ENCODE results near the gene PIGN.

The PIGN gene, protein sequence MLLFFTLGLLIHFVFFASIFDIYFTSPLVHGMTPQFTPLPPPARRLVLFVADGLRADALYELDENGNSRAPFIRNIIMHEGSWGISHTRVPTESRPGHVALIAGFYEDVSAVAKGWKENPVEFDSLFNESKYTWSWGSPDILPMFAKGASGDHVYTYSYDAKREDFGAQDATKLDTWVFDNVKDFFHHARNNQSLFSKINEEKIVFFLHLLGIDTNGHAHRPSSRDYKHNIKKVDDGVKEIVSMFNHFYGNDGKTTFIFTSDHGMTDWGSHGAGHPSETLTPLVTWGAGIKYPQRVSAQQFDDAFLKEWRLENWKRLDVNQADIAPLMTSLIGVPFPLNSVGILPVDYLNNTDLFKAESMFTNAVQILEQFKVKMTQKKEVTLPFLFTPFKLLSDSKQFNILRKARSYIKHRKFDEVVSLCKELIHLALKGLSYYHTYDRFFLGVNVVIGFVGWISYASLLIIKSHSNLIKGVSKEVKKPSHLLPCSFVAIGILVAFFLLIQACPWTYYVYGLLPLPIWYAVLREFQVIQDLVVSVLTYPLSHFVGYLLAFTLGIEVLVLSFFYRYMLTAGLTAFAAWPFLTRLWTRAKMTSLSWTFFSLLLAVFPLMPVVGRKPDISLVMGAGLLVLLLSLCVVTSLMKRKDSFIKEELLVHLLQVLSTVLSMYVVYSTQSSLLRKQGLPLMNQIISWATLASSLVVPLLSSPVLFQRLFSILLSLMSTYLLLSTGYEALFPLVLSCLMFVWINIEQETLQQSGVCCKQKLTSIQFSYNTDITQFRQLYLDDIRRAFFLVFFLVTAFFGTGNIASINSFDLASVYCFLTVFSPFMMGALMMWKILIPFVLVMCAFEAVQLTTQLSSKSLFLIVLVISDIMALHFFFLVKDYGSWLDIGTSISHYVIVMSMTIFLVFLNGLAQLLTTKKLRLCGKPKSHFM

DNA sequence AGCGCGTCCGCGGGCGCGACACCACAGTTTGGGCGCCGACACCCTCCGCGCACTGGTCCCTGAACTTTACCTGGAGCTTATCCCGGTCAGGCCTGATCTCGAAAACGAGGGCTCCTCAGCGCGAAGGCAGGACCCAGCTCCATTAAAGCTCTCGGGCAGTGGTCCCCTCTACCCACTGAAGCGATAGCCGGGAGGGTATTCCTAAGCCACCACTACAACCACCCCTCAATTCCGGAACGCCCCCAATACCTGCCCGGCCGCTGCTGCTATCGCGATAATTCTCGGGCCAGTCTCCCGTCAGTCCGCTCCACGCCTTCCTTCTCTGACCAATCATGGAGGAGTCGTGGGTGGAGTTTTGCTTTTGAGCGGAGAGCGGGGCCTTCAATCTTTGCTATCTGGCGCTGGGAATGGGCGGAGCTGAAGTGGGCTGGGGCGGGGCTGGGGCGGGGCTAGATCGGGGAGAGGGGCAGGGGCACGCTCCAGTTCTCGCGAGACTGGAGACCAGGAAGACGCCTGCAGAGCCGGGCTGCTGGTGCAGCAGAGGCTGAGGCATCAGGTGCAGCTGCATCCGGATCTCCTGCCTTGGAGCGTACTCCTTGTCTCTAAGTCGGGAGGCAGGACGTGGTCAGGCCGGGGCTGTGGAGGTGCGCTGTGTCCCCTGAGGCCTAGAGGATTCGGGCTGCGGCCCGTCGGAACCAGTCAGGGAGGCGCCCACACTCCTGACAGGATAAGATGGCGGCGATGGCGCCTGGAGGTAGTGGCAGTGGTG, at the start of gene PIGN, which contains the start of gene RELCH:
Gene PIGN (minus strand): TSS at position 283 of the 769 bp plus-strand sequence. CDS start 25,703 bp downstream, outside the sequence.
Gene RELCH (plus strand): TSS at position 482 of the 769 bp plus-strand sequence. CDS start 251 bp downstream, at position 733.
- DNase-seq, result peak; percentile 95

DNA sequence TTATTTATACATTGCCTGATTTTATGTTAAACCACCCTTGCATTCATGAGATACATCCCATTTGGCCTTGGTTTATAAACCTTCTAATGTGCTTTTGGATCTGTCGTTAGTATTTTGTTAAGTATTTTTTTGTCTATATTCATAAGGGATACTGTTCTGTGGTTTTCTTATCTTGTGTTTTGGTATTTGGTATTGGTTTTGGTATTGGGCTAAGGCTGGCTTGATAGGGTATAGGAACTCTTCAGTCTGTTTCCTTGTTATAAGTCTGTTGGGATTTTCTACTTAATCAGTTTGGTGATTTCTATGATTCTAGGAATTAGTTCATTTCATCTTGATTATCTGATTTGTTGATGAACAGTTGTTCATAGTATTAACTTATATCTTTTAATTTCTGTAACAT, 49.4 kb upstream of the PIGN start:
- DNase-seq, result no peak

DNA sequence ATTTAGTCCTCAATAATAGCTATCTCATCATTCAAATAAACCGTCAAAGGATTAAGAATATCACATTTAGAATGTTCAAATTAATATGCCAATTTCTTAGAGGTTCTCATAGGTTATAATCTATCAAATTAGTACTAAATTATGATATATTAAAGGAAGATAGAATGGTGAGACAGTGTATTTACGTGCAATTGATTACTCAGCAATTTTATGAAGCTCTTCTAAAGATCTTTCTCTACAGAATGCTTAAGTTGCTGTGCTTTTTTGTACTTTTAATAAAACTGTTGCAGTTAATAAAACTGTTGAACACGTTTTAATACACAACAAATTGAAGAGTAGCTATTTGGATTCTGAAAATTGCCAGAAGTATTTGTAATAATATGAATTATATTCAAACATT, 39.2 kb upstream of the PIGN start:
- no peak for DNase-seq

DNA sequence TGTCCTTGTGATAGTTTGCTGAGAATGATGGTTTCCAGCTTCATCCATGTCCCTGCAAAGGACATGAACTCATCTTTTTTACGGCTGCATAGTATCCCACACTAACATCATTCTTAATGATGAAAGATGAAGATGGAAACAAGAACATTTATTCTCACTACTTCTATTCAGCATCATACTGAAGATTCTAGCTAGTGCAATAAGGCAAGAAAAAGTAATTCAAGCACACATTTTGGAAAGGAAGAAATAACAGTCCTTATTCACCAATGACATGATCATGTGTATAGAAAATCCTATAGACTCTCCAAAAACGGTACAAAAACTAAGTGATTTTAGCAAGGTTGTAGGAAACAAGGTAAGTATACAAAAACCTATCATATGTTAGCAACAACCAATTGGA, 37.4 kb upstream of the PIGN start:
- DNase-seq, result no peak

DNA sequence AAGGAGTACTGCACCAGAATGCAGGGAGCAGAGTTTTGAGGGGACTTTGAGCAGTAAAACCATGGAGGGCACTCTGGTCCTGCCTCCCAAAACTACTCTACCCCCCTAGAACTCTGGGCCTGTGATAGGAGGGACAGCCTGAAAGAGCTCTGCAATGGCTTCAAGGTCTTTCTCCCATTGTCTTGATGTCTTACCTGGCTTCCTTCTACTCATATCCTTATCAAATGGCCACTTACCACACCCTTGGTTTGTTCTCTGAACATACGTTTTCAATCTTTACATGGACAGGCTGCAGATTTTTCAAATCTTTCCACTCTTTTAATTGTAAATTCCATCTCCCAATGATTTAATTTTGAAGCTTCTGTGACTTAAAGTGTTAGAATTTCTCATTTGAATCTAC, 27.9 kb upstream of the PIGN start:
- DNase-seq, result no peak

GRCh38 chr18:62211325-62211828, 24.5 kb upstream of the PIGN start:
- no peak for DNase-seq

GRCh38 chr18:62210138-62210537, 23.3 kb upstream of the PIGN start:
- no peak for DNase-seq

- no peak for DNase-seq
Measured at GRCh38 chr18:62209046-62209445, 22.2 kb upstream of the PIGN start.

DNA sequence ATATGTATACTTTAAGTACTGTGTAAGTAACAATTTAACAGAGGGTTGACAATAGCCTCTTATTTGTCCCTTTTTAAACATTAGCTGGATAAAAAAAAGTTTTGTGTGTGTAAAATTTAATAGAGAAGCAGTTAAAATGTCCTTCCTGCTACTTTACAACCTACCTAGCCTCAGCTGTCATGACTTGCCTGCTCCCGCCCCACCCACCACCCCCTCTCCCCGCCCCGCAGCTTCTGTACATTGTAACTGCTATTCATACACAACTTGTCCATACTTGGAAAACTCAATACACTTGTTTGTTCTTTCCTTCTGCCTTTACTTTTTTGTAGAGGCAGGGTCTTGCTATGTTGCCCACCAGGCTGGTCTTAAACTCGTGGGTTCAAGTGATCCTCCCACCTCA, 19.7 kb upstream of the PIGN start:
- DNase-seq, result no peak

DNA sequence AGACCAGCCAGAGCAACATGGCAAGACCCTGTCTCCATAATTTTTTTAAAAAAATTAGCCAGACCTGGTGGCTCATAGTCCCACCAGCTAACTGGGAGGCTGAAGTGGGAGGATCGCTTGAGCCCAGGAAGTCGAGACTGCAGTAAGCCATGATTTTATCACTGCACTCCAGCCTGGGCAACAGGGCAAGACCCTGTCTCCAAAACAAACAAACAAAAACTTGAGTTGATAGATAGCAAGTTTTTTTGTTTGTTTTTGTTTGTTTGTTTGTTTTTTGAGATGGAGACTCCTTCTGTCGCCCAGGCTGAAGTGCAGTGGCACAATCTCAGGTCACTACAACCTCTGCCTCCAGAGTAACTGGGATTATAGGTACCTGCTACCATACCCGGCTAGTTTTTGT, 19.0 kb upstream of the PIGN start:
- no peak for DNase-seq

DNA sequence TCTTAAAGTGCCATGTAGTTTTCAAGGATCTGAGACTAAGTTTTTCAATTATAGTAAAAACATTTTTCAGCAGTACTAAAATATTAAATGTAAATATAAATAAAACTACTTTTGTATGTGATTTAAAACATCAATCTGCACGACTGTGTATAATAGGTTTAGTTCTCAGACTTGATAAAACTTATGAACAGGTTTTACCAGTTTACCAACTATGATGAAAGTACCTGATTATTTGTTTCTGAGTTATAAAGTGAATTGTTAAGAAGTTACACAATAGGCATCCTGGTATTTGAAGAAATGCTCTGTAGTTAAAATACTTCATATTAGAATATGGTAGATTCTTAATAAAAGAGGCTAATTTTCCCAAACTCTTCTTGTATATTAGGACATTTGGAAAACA, 15.0 kb upstream of the PIGN start:
- no peak for DNase-seq

DNA sequence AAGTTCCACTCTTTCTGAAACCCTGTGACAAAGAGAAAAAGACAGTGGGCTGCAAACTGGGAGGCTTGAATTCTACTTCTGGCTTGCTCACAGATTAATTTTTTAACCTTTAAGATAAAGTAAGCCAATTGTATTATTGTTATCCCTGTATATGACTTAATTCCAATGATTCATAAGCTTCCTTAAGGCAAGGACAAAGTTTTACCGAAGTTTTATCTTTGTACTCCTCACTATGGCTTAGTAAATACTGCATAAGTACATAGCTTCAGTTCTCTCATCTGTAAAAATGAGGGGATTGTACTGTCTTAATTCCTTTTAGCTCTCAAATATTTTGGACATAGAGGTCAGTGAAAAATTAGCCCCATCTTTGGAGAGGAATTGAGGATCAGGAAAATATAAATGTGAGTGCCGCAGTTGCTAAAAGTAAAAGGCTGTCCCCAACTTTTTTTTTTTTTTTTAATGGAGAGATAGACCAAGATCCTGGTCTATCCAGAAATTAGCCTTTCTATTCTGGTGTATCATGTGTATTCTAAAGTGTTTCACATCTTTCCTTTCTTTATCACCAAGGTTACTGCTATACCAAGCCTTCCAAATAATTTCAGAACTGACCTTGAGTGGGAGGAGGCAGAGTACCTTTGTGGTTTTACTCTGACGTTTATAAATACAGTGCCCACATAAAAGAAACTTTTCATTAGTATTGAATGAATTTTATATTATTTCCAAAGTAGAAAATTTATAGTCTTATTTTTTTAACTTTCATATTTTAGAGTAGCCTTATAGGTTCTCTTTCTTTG, 13.5 kb upstream of the PIGN start:
- no peak for DNase-seq

- DNase-seq, result no peak
Measured at GRCh38 chr18:62199629-62200028, 12.8 kb upstream of the PIGN start.

DNA sequence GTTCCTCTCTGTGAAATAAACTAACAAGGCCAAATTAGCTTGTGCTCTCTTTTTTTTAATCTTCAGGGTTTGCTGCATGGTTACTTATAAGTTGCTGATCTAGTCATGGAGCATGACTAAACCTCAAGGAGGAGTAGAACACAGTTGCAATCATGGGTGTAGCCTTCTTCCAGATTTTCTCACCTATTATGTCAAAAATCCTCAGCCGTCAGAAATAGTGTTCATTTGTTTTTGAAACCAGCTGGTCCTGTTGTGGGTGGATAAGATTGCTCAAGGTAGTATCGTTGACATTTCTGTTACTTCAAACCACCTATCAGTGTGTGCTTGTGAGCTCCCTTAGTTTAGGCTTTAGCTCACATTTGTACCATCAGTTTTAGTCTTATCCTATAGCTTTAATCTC, 11.4 kb upstream of the PIGN start:
- no peak for DNase-seq

DNA sequence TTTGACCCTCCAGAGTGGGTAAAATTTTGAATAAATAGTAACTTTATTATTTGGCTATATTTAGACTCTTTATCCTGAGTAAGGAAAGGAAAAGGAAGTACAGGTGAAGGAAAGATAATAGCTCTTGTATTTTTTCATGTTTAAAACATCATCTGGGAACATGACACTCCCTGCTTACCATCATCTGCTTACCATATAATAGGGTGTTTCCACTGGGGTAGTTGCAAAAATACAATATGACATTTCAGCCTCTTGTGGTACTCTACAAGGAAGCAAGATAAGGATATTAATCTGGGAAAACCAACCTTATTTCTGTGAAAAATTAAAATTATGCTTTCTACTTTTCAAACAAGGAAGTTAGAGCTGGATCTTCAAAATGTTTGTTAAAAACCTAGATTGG, 10.1 kb upstream of the PIGN start:
- no peak for DNase-seq

DNA sequence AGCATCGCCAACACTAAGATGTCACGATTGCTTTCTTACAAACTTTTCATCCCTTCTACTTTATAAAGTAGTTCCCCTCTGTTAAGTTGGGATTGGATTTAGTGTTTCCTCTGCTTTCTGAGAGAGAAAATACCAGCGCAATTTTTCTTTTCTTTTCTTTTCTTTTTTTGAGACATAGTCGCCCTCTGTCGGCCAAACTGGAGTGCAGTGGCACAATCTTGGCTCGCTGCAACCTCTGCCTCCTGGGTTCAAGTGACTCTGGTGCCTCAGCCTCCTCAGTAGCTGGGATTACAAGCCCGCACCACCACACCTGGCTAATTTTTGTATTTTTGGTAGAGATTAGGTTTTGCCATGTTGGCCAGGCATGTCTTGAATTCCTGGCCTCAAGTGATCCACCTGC, 9.2 kb upstream of the PIGN start:
- DNase-seq, result no peak

DNA sequence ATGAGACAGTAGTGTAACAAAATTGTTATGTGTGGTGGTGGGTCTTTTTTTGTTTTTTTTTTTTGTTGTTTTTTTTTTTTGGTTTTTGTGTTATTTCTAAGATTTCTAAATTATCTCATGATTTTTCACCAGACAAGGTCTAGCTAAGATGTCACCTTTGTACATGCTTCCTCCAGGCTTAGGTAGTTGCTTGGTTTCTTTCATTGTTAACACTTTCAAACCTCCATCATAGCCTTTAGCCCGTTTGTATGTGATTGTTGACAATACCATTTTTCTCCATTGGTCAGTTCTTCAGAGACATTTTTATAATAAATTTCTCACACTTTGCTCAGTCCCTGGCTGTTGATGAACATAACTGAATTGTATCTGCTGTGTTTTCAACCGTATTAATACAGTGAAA, 2.4 kb upstream of the PIGN start:
- DNase-seq, result no peak

- DNase-seq, result peak; percentile 7 to 10
Measured at GRCh38 chr18:62187543-62188510, 971 bp upstream of the PIGN start.

DNA sequence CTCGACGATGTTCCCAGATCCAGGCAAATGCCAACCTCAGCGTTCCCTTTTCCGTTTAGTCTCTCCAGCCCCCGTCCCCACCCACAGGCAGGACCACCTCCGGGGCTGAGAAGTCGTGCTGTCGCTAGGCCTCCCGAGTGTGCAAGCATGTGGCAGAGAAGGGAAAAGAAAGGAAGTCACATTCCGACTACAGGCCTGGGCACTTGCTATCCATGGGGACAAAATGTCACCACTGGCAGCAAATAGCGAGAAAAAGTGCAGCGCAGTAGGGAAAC, 420 bp downstream of the PIGN start:
- DNase-seq, result no peak

DNA sequence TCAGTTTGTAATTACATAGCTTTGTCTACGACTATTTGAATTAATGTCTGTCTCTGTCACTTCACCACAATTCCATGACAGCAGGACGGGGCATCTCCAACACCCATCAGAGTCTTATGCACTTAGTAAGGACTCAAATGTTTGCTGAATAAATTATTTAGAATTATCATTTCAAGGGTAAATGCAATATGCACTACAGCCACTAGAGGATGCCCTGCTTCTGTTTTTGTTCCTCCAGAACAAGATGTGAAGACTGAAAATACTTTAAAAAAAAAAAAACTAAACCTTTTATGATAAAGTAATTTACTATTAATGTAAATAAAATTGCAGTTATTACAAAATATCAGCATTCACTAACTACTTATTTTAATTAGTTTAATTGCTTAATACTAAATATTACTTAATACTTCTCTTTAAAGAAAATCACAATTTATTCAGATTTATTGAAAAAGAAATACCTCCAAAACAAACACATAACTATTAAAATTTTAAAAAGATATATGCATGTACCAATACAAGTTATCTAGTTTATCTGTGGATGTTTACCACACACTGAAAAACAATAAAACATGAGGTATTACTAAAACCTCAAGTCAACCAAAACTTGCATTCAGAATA, 3.2 kb downstream of the PIGN start:
- DNase-seq, result peak; percentile 30 to 58

- DNase-seq, result no peak
Measured at GRCh38 chr18:62182220-62182619, 4.6 kb downstream of the PIGN start.
